NCI-H1417 treated with DMSO at 0.1 percent for 48 hours (cell line): ENCODE data around the gene PSTPIP1.

Experiments used
- DNase-seq: peaks from one replicate; lab custom pipeline; 2025; lab: John Stamatoyannopoulos, UW

PSTPIP1 gene

GRCh38 chr15:77018796-77019505 lies 24.0 kb downstream of the PSTPIP1 start:
- no peak for DNase-seq

- DNase-seq = no peak
These were observed 24.8 kb downstream of the PSTPIP1 start for GRCh38 chr15:77019521-77020331.

- no peak for DNase-seq
These were observed 25.6 kb downstream of the PSTPIP1 start for GRCh38 chr15:77020348-77021087.

- DNase-seq = no peak
These were observed 26.2 kb downstream of the PSTPIP1 start for GRCh38 chr15:77021088-77021481.

- no peak for DNase-seq
These were observed 27.0 kb downstream of the PSTPIP1 start for GRCh38 chr15:77021803-77022381.

- no peak for DNase-seq
These were observed 28.0 kb downstream of the PSTPIP1 start for GRCh38 chr15:77022646-77023575.

GRCh38 chr15:77023576-77024272 lies 28.8 kb downstream of the PSTPIP1 start:
- no peak for DNase-seq

- DNase-seq = no peak
These were observed 29.6 kb downstream of the PSTPIP1 start for GRCh38 chr15:77024273-77025082.

GRCh38 chr15:77025083-77025901 lies 30.4 kb downstream of the PSTPIP1 start:
- no peak for DNase-seq

GRCh38 chr15:77025941-77026411 lies 31.1 kb downstream of the PSTPIP1 start:
- no peak for DNase-seq

- no peak for DNase-seq
These were observed 31.7 kb downstream of the PSTPIP1 start for GRCh38 chr15:77026501-77027110.

GRCh38 chr15:77027111-77027696 lies 32.3 kb downstream of the PSTPIP1 start:
- no peak for DNase-seq

- no peak for DNase-seq
These were observed 32.9 kb downstream of the PSTPIP1 start for GRCh38 chr15:77027697-77028450.

- no peak for DNase-seq
These were observed 33.7 kb downstream of the PSTPIP1 start for GRCh38 chr15:77028451-77029165.

- DNase-seq = no peak
These were observed 34.5 kb downstream of the PSTPIP1 start for GRCh38 chr15:77029166-77030047.
